NCI-H146 treated with DMSO at 0.1 percent for 48 hours (cell line): ENCODE measurements around the gene PNKP.

Experiments
- DNase-seq: peaks from one replicate; lab custom pipeline; 2025; ENCODE audit not compliant: unreplicated experiment; lab: John Stamatoyannopoulos, UW

Gene PNKP

DNA sequence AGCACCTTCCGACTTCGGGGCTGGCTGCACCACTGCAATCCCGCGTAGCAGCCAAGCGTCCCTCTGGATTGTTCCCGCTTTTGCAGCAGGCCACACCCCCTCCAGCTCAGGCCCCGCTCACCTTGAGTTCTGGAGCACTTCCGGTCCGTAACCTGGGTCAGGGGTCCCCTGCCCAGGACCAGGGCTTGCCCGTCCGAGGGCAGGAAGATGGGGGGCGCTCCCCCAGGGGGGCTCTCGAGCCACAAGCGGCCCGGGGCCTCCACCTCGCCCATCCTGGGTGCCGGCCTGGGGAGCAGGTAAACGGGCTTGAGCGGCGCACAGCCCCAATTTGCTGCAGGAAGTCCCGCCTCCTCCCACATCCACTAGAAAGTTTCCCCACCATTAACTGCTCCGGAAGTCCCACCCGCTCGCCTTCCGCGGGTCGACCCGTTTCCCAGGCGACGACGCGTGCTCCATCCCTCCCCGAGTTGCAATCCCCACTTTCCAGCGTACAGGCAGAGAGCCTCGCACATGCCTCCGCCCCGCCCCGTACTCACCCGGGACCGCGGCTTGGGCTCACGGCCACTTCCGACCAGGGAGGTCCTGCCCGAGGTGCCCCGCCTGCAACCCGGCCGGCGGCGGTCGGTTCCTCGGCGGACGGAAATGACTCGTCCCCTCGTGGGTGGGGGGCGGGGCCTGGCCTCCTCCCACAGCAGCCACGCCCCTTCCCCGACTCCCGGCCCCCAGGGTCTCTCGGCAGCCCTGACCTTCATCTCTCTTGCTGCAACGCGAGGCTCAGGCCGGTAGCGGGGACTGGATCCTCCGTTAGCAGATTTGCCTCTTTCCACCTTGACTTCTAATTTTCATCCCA lies at the start of gene PNKP:
PNKP (minus strand) TSS at position 644 of the 850 bp plus-strand sequence; CDS start at position 272, 372 bp downstream.
- DNase-seq = peak; percentile 92

DNA sequence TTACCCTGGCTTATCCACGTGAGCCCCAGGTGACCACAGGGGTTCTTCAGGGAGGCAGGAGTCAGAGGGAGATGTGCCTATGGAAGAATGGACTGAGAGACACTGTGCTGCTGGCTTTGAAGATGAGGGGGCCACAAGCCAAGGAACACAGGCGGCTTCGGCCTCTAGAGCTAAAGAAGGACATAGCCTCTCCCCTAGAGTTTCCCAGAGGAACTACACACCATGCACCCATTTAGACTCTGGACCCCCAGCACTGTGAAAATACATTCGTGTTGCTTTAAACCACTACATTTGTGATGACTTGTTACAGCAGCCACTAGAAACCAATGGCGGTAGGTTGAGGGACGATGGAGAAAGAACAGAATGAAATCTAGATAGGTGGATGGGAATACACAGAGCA lies 47.9 kb upstream of the PNKP start:
- DNase-seq = no peak

DNA sequence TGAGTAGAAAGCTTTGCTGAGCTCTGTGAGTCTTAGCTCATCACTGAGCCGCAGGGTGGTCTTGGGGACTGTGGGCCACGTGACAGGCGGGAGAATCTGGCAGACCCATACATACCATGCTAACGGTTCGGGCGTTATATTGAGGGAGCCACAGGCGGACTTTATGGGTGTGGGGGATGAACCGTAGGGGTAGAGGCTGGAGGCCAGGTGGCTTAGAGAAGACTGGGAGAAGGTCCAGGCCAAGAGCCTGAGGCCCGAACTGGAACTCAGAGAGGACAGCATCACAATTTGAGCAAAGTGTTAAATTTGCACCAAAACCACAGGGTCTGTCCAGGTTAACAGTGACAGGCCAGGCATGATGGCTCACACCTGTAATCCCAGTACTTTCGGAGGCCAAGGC lies 46.3 kb upstream of the PNKP start:
- no peak for DNase-seq

DNA sequence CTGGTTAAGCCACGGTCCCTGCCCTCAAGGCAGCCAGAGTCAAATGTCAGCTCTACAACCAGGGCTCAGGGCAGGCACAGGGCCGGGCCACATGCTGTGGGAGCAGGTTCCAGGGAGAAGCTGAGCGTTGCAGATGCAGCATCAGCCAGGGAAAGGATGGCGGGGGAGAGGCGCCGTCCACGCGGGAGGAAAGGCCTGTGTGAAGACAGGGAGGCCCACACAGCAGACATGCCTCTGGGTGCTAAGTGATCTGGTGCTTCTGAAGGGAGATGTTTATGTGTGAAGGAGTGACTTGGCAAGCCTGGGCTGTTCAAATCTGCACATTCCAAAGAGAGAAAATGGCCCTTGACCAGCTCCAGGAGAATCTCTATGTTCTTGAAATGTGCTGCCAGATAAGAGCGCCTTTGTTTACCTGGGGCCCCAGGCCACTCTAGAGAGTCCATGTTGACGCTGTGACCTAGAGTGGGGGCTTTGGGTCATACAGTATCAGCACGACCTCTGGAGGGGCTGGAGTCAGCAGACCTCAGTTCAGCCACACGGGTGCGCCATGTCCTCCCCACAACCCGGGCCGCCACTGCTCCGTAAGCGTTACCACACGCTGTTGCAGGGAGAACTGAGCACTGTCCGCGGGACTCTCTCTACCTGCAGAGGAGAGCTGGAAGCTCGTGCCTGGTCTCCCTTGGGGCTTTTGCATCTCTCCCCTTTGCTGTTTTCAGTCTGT lies 45.7 kb upstream of the PNKP start:
- DNase-seq = no peak

DNA sequence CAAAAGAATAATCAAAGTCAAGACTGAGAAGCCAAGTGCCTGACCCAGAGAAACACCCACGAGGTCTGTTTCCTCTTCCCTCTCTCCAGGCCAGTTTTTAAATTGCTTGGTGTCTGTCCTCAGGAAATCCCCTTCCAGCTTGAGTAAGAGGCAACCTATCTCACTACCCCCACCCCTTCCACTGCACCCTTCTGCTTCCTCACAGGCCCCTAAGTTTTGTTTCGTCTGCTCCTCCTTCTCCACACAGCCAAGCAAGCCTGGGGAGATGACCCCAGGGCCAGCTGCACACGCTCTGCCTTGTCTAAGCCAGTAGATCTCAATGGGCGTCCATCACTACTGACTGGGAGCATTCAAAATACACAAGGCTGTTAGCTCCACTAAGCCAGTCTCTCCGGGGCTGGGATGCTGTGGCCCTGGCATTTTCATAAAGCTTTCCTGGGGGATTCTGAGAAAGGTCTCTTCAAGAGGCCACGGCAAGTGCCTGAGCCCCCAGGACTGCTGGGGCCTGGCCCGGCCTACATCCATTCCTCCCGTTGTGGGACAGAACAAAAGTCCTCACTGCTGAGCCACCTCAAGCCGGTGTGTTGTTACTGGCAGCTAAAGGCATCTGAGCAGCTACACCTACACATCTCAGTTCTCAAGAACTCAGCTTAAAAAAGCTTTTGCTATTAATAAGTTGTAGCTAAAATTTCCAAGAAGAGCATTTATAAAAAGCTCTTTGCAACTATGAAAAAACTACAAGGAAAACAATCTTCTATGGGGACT lies 44.2 kb upstream of the PNKP start:
- no peak for DNase-seq

DNA sequence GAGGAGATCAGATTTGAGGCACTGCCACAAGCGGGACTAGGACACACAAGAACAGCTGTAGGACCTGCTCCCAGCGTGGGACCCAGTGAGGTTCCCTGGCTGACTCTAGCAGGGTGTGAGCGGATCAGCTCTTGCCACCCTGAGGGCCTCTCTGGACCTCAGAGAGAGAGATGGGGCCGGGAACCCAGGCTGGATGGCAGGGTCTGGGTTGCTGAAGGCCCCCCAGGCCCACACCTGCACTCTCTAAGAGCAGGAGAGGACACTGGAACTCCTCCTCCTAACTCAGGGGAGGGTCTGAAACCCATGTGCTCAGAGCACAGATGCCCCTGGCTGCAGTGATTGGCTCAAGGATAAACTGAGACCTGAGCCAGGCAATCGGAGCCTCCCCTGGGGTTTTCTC lies 42.8 kb upstream of the PNKP start:
- no peak for DNase-seq

DNA sequence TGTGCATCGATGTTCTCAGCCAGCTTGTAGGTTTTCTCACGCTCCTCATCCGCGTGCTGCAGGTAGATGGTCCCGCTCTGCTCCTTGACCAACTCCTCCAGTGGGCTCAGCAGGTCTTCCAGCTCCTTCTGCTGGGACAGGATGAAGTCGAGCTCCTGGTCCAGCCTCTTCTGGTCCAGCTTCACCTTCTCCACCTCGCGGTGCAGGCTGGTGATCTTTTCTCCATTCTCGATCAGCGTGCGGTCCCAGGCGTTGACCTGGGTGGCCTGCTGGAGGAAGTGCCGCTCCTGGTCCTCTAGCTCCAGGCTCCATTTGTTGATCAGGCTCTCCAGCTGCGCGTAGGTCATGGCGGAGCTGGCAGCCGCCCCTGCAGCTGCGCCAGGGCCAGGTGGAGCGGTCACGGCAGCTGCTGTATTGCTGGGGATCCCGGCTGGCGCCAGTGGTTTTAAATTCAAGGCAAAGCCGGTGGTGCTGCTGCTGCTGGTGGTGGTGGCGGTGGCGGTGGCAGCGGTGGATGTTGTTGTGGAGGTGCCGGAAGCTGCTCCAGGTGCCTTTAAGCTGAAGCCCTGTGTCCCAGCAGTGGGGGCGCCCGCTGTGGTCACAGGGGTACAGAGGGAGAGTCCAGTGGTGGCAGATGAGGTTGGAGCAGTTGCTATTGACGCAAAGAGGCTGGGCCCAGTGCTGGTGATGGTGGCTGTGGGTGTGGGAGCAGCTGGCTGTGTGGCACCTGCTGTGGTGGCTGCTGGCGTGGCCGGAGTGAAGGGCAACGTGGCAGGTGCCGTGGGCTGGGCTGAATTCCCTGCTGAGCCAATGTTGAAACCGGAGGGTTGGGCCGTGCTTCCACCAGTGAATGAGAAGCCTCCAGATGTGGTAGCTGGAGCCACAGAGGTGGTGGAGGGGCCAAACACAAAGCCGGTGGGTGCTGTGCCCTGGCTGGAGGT lies 41.4 kb upstream of the PNKP start:
- no peak for DNase-seq

DNA sequence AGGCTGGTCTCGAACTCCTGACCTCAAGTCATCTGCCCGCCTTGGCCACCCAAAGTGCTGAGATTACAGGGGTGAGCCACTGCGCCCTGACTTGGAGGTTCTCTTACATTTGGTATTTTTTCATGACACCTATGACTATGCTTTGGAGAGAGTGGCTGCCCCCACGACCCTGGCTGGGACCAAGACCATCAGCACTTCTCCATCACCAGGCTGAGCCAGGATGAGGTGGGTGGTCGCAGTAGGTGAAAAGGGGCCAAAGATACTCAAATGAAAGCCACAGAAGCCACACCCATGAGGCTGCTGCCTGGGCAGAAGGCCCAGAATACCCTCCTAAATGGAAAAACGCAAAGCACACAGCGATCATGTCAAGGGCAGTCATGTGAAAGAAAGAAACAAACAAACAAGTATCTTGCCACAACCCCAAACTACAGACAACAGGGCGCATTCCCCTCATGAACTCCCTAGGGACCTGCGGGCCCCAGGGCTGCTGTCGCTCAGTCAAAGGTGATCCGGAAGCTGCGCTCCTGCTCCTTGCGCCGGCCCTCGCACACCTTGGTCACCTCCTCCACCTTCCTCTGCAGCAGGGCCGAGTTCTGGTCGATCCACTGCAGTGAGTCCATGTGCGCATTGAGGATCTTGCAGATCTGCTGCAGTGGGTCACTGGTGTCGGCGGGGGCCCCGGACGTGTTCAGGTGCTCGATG lies 40.5 kb upstream of the PNKP start:
- no peak for DNase-seq

DNA sequence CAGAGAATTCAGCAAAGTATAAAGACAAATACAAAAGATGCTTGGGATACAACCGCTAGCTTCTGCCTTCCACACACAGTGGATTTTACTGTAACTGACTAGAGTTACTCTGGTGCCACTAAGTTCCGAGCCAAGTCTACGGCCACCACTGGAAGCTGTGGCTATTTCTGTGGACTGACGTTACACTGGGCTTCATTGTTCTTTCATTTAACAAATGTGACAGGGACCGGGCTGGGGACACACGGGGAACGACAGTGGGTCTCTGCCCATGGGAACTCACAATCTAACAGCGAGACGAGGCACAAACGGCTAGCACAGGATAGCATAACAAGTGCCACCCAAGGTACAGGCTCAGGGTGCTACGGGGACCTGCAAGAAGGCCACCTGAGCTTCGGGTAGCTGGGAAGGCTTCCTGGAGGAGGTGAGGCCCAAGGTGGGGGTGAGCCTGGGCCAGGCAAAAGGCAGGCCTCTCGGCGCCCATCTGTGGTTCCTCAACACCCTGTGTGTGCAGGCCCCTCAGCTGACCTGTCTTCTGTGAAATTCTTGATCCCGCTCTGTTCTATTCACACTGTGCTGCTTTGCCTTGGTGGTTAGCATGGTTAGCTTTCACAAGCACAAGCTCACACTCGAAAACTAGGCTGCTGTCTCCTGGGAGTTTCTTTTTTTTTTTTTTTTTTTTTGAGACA lies 39.6 kb upstream of the PNKP start:
- DNase-seq = no peak

DNA sequence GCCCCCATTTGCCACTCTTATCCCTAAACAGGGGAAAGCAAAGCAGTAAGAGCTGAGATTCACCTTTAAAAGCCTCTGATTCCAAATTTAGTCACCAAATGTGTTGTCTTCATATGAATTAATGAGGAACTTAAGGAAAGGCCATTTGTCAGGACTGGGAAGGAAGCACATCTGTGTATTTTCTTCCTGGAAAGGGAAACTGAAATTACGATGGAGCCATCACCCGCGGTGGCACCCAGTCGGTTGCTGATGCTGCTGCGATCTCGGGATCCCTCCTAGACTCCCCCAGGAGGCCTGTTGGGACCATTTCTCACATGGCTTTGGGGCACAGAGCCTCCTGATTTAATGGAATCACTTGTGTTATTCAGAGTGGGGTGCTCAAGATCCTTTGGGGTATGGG lies 36.8 kb upstream of the PNKP start:
- no peak for DNase-seq

DNA sequence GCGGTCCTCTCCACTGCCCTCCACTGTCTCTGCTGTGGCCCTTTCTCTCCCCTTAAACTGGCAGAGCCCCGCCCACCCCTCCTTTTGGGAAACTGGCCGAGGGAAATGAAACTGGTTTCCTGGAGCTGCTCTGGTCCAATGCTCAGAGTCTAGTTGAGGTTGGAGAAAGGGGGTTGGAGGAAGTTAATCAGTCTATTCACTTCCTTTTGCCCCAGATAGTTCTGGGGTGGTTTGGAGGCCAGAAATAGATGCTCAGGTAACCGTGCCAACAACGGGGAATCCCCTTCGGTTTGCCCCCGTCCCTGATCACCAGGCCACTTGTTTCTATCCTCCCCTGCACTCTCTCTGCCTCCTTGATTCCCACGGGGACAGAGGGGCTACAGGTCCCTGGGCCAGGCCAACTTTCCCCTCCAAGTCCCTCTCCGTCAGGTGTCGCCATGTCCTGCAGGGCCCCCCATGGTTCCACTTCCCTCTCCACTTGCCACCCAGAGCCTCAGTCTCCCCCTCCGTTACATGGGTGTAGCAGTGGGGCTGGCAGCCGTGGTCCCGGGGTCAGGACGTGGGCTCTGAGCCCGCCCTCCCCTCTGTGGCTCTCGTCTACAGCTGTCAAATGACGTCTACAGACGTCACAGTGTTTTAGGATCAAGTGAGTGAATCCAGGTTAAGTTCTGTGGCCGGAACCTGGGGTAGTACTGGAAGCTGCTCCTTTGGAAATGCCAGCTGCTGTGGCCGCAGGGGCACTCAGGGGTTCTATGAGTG lies 29.7 kb upstream of the PNKP start, which contains the start of gene IL4I1:
IL4I1 (minus strand) TSS at position 25 of the 759 bp plus-strand sequence. CDS start 727 bp downstream, outside the sequence.
- DNase-seq = no peak

DNA sequence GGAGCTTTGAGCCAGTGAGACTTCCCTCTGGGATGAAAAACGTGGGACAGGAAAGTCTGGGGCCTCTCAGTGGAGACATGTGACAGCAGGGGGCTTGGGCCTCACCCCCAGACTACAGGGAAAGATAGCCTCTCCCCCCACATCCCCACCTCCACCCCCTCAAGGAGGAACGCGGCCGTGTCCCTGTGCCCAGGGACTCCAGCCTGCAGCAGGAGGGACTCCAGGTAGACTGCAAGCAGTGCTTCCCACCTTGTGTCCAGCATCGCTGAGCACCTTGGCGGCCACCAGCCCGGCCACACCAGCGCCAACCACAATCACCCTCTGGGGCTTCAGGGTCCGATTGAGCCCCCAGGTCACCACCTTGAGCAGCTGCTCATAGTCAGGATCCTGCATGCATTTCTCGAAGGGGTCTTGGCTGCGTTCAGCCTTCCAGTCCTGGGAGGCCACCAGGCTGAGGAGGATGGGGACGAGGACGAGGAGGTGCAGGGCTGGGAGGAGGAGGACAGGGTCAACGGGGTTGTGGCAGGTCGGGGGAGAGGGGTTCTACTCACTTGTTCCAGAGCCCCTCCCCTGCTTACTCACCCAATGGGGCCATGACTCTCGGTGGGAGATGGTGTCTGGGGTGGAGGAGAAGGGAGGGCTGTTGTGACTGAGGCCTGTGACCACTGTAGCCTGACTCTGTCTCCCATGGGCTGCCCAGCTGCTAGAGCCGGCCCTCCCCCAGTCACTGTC lies 28.4 kb upstream of the PNKP start:
- no peak for DNase-seq

DNA sequence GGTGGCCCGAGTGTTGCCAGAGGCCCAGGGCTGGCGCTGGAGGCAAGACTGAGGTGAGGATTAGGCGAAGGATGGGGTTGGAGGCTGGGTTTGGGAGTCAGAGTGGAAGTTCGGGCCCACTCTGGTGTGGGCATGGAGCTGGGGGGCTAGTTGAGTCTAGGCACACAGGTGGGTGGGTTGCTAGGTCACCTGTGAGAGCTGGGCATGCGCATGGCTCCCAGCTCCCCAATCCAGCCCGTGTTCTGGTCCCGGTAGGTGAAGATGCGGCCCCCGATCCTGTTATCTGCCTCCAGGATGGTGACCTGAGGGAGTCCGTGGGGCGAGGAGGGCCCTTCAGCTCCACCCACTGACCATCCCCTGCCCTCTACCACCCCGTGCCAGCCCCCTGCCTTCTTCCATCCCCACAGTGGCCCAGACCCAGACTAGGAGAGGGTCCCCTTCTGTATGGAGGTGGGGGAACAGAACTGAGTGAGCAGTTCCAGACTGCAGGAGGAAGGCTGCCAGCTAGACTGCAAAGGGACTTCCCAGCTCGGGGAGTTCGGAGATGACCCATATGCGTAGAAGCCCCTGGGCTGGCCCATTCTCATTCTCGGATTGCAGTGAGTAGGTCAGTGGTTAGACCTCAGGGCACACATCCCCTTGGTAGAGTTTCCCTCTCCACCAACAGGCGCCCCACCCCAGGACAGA lies 27.6 kb upstream of the PNKP start:
- DNase-seq = no peak

DNA sequence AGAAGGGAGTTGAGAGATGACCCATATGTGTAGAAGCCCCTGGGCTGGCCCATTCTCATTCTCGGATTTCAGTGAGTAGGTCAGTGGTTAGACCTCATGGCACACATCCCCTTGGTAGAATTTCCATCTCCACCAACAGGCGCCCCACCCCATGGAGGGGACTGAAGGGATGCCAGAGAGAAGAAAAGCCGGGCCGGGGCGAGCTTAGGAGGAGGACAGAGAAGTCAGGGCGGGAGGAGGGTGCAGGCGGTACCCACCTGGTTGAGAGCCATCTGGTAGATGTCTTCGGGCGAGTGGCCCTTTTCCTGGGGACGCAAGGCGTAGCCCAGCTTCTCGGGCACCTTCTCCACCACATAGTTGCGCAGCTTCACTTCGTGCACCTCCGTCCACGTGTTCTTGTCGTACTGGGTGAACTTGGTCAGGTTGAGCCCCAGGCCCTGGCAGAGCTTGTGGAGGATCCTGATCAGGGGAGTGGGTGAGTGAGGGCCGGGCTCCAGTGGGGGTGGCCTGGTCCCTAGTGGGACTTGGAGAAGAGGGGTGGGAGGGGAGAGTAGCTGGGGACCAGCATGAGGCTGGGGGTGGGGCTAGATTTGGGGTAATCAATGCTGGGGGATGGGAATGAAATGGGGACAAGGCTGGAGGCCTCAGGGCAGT lies 26.8 kb upstream of the PNKP start:
- no peak for DNase-seq

DNA sequence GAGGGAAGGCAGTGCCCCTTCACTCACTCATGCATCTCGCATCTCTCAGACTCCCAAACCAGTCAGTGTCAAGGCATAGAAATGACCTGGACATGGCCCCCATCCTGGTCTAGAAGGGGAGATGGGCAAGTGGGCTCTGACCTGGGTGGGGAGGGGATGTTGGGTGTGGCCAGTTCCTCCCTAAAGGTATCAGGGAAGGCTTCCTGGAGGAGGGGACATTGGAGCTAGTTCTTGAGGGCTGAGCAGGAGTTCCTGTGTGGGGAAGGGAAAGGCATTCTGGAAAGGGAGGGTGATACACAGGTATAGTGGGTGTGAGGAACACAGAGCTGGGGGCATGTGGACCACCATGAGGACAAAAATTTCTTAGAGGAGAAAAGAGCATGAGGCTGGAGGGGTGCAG lies 25.3 kb upstream of the PNKP start:
- DNase-seq = no peak

DNA sequence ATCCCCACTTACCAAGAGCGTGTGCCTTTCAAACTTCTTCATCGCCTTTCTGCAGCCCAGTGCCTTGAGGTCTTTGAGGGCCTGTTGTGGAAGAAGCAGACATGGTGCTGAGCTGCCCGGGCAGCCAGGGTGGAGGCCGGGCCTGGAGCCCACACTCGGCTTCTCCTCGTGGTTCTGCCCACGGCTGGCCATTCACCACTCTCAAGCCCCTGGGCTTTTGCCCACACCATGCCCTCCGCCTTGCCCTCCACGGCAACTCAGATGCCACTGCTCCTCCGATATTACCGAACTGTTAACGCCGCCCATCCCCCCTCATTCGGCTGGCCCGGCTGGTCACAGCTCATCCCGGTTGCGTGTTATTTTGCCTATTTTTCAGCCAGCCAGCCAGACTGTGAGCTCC lies 24.0 kb upstream of the PNKP start:
- no peak for DNase-seq
